H9 (cell line): ENCODE measurements around the gene GRM5. TPM values are rescaled to one million over a fixed set of nuclear protein-coding genes. Genes with fewer than 3 reads are reported as not detected.

Experiments used
- DNase-seq: peaks from one replicate; pipeline ENCODE4 v3.0.0-alpha.2; 2017
- H2AFZ ChIP-seq: one replicate; pipeline ENCODE4 v1.6.1; 2013; ENCODE audit warnings: mild to moderate bottlenecking, low read length, control low read depth, moderate library complexity
- H2AK5ac ChIP-seq: 2 replicates; pipeline ENCODE4 v1.6.1; 2013; ENCODE audit warnings: low read length, control low read depth, mixed read lengths; ENCODE audit not compliant: insufficient read length
- H2BK120ac ChIP-seq: one replicate; pipeline ENCODE4 v1.6.1; 2013; ENCODE audit warnings: low read depth, mild to moderate bottlenecking, low read length, control low read depth, inconsistent platforms; ENCODE audit not compliant: poor library complexity, severe bottlenecking
- H2BK12ac ChIP-seq: 2 replicates; pipeline ENCODE4 v1.6.1; 2013; ENCODE audit warnings: low read length, control low read depth, mixed read lengths, low read depth; ENCODE audit not compliant: insufficient read length
- H2BK15ac ChIP-seq: 2 replicates; pipeline ENCODE4 v1.6.1; 2013; ENCODE audit warnings: low read depth, low read length, control low read depth
- H2BK20ac ChIP-seq: one replicate; pipeline ENCODE4 v1.6.1; 2013; ENCODE audit warnings: low read depth, mild to moderate bottlenecking, low read length, control low read depth, inconsistent platforms; ENCODE audit not compliant: poor library complexity, severe bottlenecking
- H2BK5ac ChIP-seq: 2 replicates; pipeline ENCODE4 v1.6.1; 2013; ENCODE audit warnings: low read length, control low read depth, mixed read lengths; ENCODE audit not compliant: insufficient read length
- H3K14ac ChIP-seq: 2 replicates; pipeline ENCODE4 v1.6.1; 2013; ENCODE audit warnings: low read length, control low read depth; ENCODE audit not compliant: insufficient read depth
- H3K18ac ChIP-seq: 2 replicates; pipeline ENCODE4 v1.6.1; 2013; ENCODE audit warnings: low read depth, mild to moderate bottlenecking, mixed read lengths, low read length, control low read depth; ENCODE audit not compliant: insufficient read length
- H3K23ac ChIP-seq: 2 replicates; pipeline ENCODE4 v1.6.1; 2013; ENCODE audit warnings: low read length, control low read depth, mixed read lengths, low read depth; ENCODE audit not compliant: insufficient read length
- H3K23me2 ChIP-seq: 2 replicates; pipeline ENCODE4 v1.6.1; 2013; ENCODE audit warnings: low read depth, mild to moderate bottlenecking, mixed read lengths, low read length, control low read depth; ENCODE audit not compliant: insufficient read length, poor library complexity, severe bottlenecking
- H3K27ac ChIP-seq: 2 replicates; pipeline ENCODE4 v1.5.1; 2013; ENCODE audit warnings: low read length, control low read depth, mixed read lengths, low read depth; ENCODE audit not compliant: insufficient read length
- H3K27me3 ChIP-seq: 2 replicates; pipeline ENCODE4 v1.6.1; 2013; ENCODE audit warnings: low read length, control low read depth, inconsistent platforms; ENCODE audit not compliant: insufficient read depth
- H3K4ac ChIP-seq: 2 replicates; pipeline ENCODE4 v1.6.1; 2013; ENCODE audit warnings: low read depth, mild to moderate bottlenecking, control low read depth, inconsistent platforms, low read length, moderate library complexity
- H3K4me1 ChIP-seq: 2 replicates; pipeline ENCODE4 v1.6.1; 2013; ENCODE audit warnings: low read length, control low read depth, inconsistent platforms; ENCODE audit not compliant: insufficient read depth
- H3K4me2 ChIP-seq: 2 replicates; pipeline ENCODE4 v1.6.1; 2013; ENCODE audit warnings: low read length, control low read depth, mixed read lengths; ENCODE audit not compliant: insufficient read length, insufficient read depth
- H3K56ac ChIP-seq: 2 replicates; pipeline ENCODE4 v1.6.1; 2013; ENCODE audit warnings: low read depth, mild to moderate bottlenecking, mixed read lengths, low read length, control low read depth; ENCODE audit not compliant: insufficient read length
- H3K79me1 ChIP-seq: 2 replicates; pipeline ENCODE4 v1.6.1; 2013; ENCODE audit warnings: low read depth, mild to moderate bottlenecking, moderate library complexity, low read length, control low read depth, inconsistent platforms; ENCODE audit not compliant: insufficient read depth, poor library complexity, severe bottlenecking
- H3K79me2 ChIP-seq: 2 replicates; pipeline ENCODE4 v1.6.1; 2013; ENCODE audit warnings: low read length, control low read depth, inconsistent platforms; ENCODE audit not compliant: insufficient read depth
- H3K9ac ChIP-seq: 2 replicates; pipeline ENCODE4 v1.6.1; 2013; ENCODE audit warnings: low read length, control low read depth, mixed read lengths; ENCODE audit not compliant: insufficient read length; ENCODE audit errors: extremely low read depth
- H3K9me3 ChIP-seq: one replicate; pipeline ENCODE4 v1.6.1; 2013; ENCODE audit warnings: low read depth, low read length, inconsistent platforms; ENCODE audit not compliant: control insufficient read depth
- H3T11ph ChIP-seq: one replicate; pipeline ENCODE4 v1.6.1; 2013; ENCODE audit warnings: mild to moderate bottlenecking, low read length, control low read depth, inconsistent platforms
- H4K20me1 ChIP-seq: one replicate; pipeline ENCODE4 v1.6.1; 2013; ENCODE audit not compliant: control insufficient read depth, insufficient read length, insufficient read depth
- H4K5ac ChIP-seq: 2 replicates; pipeline ENCODE4 v1.6.1; 2013; ENCODE audit warnings: low read depth, mild to moderate bottlenecking, mixed read lengths, low read length, control low read depth; ENCODE audit not compliant: insufficient read length
- H4K8ac ChIP-seq: replicated peaks from 2 replicates; pipeline ENCODE4 v1.6.1; 2013; ENCODE audit warnings: low read length, control low read depth, mixed read lengths, low read depth; ENCODE audit not compliant: insufficient read length
- H4K91ac ChIP-seq: 2 replicates; pipeline ENCODE4 v1.6.1; 2013; ENCODE audit warnings: low read depth, mild to moderate bottlenecking, moderate library complexity, mixed read lengths, low read length, control low read depth; ENCODE audit not compliant: insufficient read length
- H3K27ac Mint-ChIP-seq, 3 experiments: 2 replicates in 2 of 3; 3 replicates in 1 of 3; pipeline ENCODE4 v1.8.0; 2020 to 2021; ENCODE audit warnings: mixed read lengths in 3 of 3, mild to moderate bottlenecking in 1 of 3, moderate library complexity in 1 of 3
- H3K27me3 Mint-ChIP-seq: 2 replicates; pipeline ENCODE4 v1.8.0; 2021; ENCODE audit warnings: low read depth, mild to moderate bottlenecking, moderate library complexity, mixed read lengths
- H3K36me3 Mint-ChIP-seq, 3 experiments: 2 replicates in 2 of 3; 3 replicates in 1 of 3; pipeline ENCODE4 v1.8.0; 2020 to 2021; ENCODE audit warnings: low read depth in 3 of 3, mixed read lengths in 3 of 3; ENCODE audit not compliant: insufficient read depth in 1 of 3
- H3K4me1 Mint-ChIP-seq, 2 experiments: 2 replicates each; pipeline ENCODE4 v1.8.0; 2020; ENCODE audit warnings: mixed read lengths in 2 of 2
- H3K4me3 Mint-ChIP-seq, 2 experiments: 2 replicates in 1 of 2; 3 replicates in 1 of 2; pipeline ENCODE4 v1.8.0; 2020 to 2021; ENCODE audit warnings: mild to moderate bottlenecking in 2 of 2, mixed read lengths in 2 of 2, moderate library complexity in 1 of 2
- H3K9me3 Mint-ChIP-seq, 2 experiments: 2 replicates in 1 of 2; 3 replicates in 1 of 2; pipeline ENCODE4 v1.8.0; 2020; ENCODE audit warnings: mild to moderate bottlenecking in 2 of 2, mixed read lengths in 2 of 2, moderate library complexity in 1 of 2
- WGBS: extraction: QIAGEN DNeasy Blood & Tissue Kit; methylation state at CpG from one replicate; pipeline ENCODE4 v1.1.7; 2013; ENCODE audit warnings: missing lambda C conversion rate, low lambda C conversion rate, mixed read lengths; ENCODE audit not compliant: insufficient read length; ENCODE audit errors: extremely low coverage; 5-methylcytosine and 5-hydroxymethylcytosine counted together
- total RNA-seq: library from RNA; stranded (reverse); gene quantifications from 2 replicates; pipeline ENCODE4 v1.2.1, GENCODE V29; 2021
- TF ChIP-seq, protein P1 (sequence below): fragments of 200-600 bp; sonication (generic); conservative IDR thresholded peaks from 3 replicates; pipeline ENCODE4 v1.8.0; 2021; ENCODE audit warnings: antibody characterized with exemption, mild to moderate bottlenecking

The GRM5 gene
- total RNA-seq, 1 experiment from 2014 or later, result not detected

DNA sequence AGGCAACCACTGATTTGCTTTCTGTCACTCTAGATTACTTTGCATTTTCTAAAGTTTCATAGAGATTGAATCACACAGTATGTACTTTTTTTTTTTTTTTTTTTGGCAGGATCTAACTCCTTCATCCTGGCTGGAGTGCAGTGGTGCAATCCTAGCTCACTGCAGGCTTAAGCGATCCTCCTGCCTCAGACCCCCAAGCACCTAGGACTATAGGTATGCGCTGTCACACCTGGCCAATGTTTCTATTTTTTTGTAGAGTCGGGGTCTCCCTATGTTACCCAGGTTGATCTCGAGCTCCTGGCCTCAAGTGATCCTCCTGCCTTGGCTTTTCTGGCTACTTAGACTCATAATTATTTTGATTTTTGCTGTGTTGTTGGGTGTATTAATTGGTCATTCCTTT is 433.6 kb downstream of the GRM5 start:
- no peak overlapping the region for H2BK5ac ChIP-seq
- H3K4me2 ChIP-seq, result no peak overlapping the region
- no peak overlapping the region for H3K27ac ChIP-seq
- H2AK5ac ChIP-seq, result no peak overlapping the region
- H3K27me3 Mint-ChIP-seq, result peaks cover 3% of the 10 kb centered on the region; the same call in 1 of the 2 replicates
- H3K14ac ChIP-seq, result no peak overlapping the region
- no peaks in the 10 kb centered on the region for H3K27me3 ChIP-seq
- H3K4me1 Mint-ChIP-seq, result peaks cover 20 to 27% of the 10 kb centered on the region in 2 experiments
- no peaks in the 10 kb centered on the region; a peak in 1 of 5 replicates for H3K9me3 Mint-ChIP-seq
- peak overlapping the region in 1 of 3 experiments; percentile 15; a peak in 2 of 7 replicates for H3K27ac Mint-ChIP-seq
- H3K79me1 ChIP-seq, result no peaks in the 10 kb centered on the region
- no peak overlapping the region for H2BK20ac ChIP-seq
- H3K23me2 ChIP-seq, result no peaks in the 10 kb centered on the region
- H4K8ac ChIP-seq, result no peak overlapping the region
- TF ChIP-seq, protein P1, sequence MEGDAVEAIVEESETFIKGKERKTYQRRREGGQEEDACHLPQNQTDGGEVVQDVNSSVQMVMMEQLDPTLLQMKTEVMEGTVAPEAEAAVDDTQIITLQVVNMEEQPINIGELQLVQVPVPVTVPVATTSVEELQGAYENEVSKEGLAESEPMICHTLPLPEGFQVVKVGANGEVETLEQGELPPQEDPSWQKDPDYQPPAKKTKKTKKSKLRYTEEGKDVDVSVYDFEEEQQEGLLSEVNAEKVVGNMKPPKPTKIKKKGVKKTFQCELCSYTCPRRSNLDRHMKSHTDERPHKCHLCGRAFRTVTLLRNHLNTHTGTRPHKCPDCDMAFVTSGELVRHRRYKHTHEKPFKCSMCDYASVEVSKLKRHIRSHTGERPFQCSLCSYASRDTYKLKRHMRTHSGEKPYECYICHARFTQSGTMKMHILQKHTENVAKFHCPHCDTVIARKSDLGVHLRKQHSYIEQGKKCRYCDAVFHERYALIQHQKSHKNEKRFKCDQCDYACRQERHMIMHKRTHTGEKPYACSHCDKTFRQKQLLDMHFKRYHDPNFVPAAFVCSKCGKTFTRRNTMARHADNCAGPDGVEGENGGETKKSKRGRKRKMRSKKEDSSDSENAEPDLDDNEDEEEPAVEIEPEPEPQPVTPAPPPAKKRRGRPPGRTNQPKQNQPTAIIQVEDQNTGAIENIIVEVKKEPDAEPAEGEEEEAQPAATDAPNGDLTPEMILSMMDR, result no peak
- no peak overlapping the region for H3K56ac ChIP-seq
- DNase-seq, result no peak
- H3K4me1 ChIP-seq, result peaks cover 8% of the 10 kb centered on the region; the same call in 1 of the 2 replicates
- no peak overlapping the region for H3K9ac ChIP-seq
- no peaks in the 10 kb centered on the region for H3K9me3 ChIP-seq
- H3K18ac ChIP-seq, result no peak overlapping the region
- H3K23ac ChIP-seq, result no peak overlapping the region
- no peak overlapping the region for H4K91ac ChIP-seq
- no peak overlapping the region for H2BK12ac ChIP-seq
- H2AFZ ChIP-seq, result no peak overlapping the region
- no peak overlapping the region for H3K4me3 Mint-ChIP-seq
- no peak overlapping the region for H2BK15ac ChIP-seq
- no peak overlapping the region for H3T11ph ChIP-seq
- H3K36me3 Mint-ChIP-seq, result no peaks in the 10 kb centered on the region
- WGBS, result no CpG with 5 or more reads among the region's 4 CpGs
- no peak overlapping the region for H4K5ac ChIP-seq
- H3K4ac ChIP-seq, result no peak overlapping the region
- no peak overlapping the region for H2BK120ac ChIP-seq
- no peaks in the 10 kb centered on the region for H4K20me1 ChIP-seq
- no peaks in the 10 kb centered on the region for H3K79me2 ChIP-seq
